Osteoblast (primary cell): ENCODE data around the gene BCL2L13. TPM values are rescaled to one million over a fixed set of nuclear protein-coding genes. Genes with fewer than 3 reads are reported as not detected.

ENCODE experiments used
- DNase-seq: peaks from one replicate; pipeline ENCODE4 v3.0.0; 2011; ENCODE audit warnings: low spot score, mixed read lengths; ENCODE audit not compliant: insufficient read length; ENCODE audit errors: missing footprints
- H2AFZ ChIP-seq: 2 replicates; pipeline ENCODE4 v1.6.0; 2011; ENCODE audit warnings: mild to moderate bottlenecking, low read length
- H3K27ac ChIP-seq: 2 replicates; pipeline ENCODE4 v1.5.1; 2011; ENCODE audit warnings: mild to moderate bottlenecking, low read depth, low read length, moderate library complexity
- H3K27me3 ChIP-seq: 2 replicates; pipeline ENCODE4 v1.6.0; 2012; ENCODE audit warnings: mild to moderate bottlenecking, control low read depth, inconsistent platforms, low read length, moderate library complexity; ENCODE audit not compliant: insufficient read depth
- H3K36me3 ChIP-seq: 2 replicates; pipeline ENCODE4 v1.5.1; 2011; ENCODE audit warnings: mild to moderate bottlenecking, low read length, control low read depth, moderate library complexity; ENCODE audit not compliant: insufficient read depth
- H3K4me1 ChIP-seq: 2 replicates; pipeline ENCODE4 v1.5.1; 2011; ENCODE audit warnings: mild to moderate bottlenecking, low read length, control low read depth, moderate library complexity; ENCODE audit not compliant: insufficient read depth
- H3K4me2 ChIP-seq: 2 replicates; pipeline ENCODE4 v1.6.0; 2011; ENCODE audit warnings: mild to moderate bottlenecking, low read length; ENCODE audit not compliant: insufficient read depth
- H3K4me3 ChIP-seq: fragments of 200-600 bp; sonication (generic); 3 replicates; pipeline ENCODE4 v1.5.1; 2012; ENCODE audit warnings: mild to moderate bottlenecking, low read length, inconsistent platforms; ENCODE audit not compliant: insufficient read depth
- H3K79me2 ChIP-seq: 2 replicates; pipeline ENCODE4 v1.6.0; 2012; ENCODE audit warnings: mild to moderate bottlenecking, low read length, control low read depth, inconsistent platforms; ENCODE audit not compliant: insufficient read depth
- H3K9me3 ChIP-seq: 2 replicates; pipeline ENCODE4 v1.5.1; 2011; ENCODE audit warnings: low read depth, low read length, control low read depth
- H4K20me1 ChIP-seq: 2 replicates; pipeline ENCODE4 v1.6.0; 2012; ENCODE audit warnings: mild to moderate bottlenecking, low read length, control low read depth; ENCODE audit not compliant: insufficient read depth
- CTCF ChIP-seq: IDR thresholded peaks from 2 replicates; pipeline ENCODE4 v1.5.1; 2011; ENCODE audit warnings: mild to moderate bottlenecking, low read depth, low read length, moderate library complexity; ENCODE audit errors: extremely low read depth
- total RNA-seq: library from RNA; depleted of rRNA; stranded (reverse); fragments of >200 nt; gene quantifications from 2 replicates; pipeline ENCODE4 v1.2.3, GENCODE V29; 2012

The BCL2L13 gene
- total RNA-seq, 1 donor, result 86.5 TPM

GRCh38 chr22:17733466-17733865 lies 94.9 kb downstream of the BCL2L13 start:
- peak overlapping the region; percentile 84 for H3K27ac ChIP-seq
- peak; percentile 81 for DNase-seq
- no peak overlapping the region for H3K4me3 ChIP-seq
- peaks cover 52% of the 10 kb centered on the region for H3K36me3 ChIP-seq
- no peaks in the 10 kb centered on the region for H3K27me3 ChIP-seq
- H3K4me1 ChIP-seq, result peaks cover 23% of the 10 kb centered on the region
- no peak for TF ChIP-seq CTCF
- no peak overlapping the region for H2AFZ ChIP-seq
- peaks cover 5% of the 10 kb centered on the region for H3K79me2 ChIP-seq
- no peaks in the 10 kb centered on the region for H3K9me3 ChIP-seq
- H3K4me2 ChIP-seq, result peak overlapping the region; percentile 45
- H4K20me1 ChIP-seq, result no peaks in the 10 kb centered on the region

- Histone ChIP-seq H3K27me3 (no peaks in the 10 kb centered on the region), H3K36me3 (peaks cover 53% of the 10 kb centered on the region), H2AFZ (no peak overlapping the region), H3K4me1 (peaks cover 23% of the 10 kb centered on the region), H3K4me3 (no peak overlapping the region), H3K79me2 (peaks cover 5% of the 10 kb centered on the region), H4K20me1 (no peaks in the 10 kb centered on the region), H3K4me2 (peak overlapping the region; percentile 45), H3K9me3 (no peaks in the 10 kb centered on the region), H3K27ac (peak overlapping the region; percentile 84)
- no peak for TF ChIP-seq CTCF
- peak; percentile 95 for DNase-seq
Observed at GRCh38 chr22:17734187-17734586, 95.6 kb downstream of the BCL2L13 start.

- Histone ChIP-seq H3K9me3 (no peaks in the 10 kb centered on the region), H3K27ac (no peak overlapping the region), H3K36me3 (peaks cover 19% of the 10 kb centered on the region), H3K27me3 (no peaks in the 10 kb centered on the region), H2AFZ (no peak overlapping the region), H3K4me2 (no peak overlapping the region), H4K20me1 (peaks cover 10% of the 10 kb centered on the region), H3K4me3 (no peak overlapping the region), H3K4me1 (peaks cover 12% of the 10 kb centered on the region), H3K79me2 (no peaks in the 10 kb centered on the region)
- no peak for TF ChIP-seq CTCF
- DNase-seq, result no peak
Observed at GRCh38 chr22:17738386-17739128, 100.0 kb downstream of the BCL2L13 start.

GRCh38 chr22:17739196-17739975 lies 100.8 kb downstream of the BCL2L13 start:
- Histone ChIP-seq H3K27ac (no peak overlapping the region), H3K36me3 (peaks cover 18% of the 10 kb centered on the region), H2AFZ (no peak overlapping the region), H3K4me2 (no peak overlapping the region), H3K9me3 (no peaks in the 10 kb centered on the region), H3K79me2 (no peaks in the 10 kb centered on the region), H4K20me1 (peaks cover 10% of the 10 kb centered on the region), H3K27me3 (no peaks in the 10 kb centered on the region), H3K4me1 (peaks cover 4% of the 10 kb centered on the region), H3K4me3 (no peak overlapping the region)
- no peak for TF ChIP-seq CTCF
- DNase-seq, result no peak
